ENCODE data around the gene THSD4. TPM values are rescaled to one million over a fixed set of nuclear protein-coding genes. Genes with fewer than 3 reads are reported as not detected.

Gene THSD4
- total and polyA plus RNA-seq, 9 of the 15 experiments (the other 6 are each of a cell fraction or from before 2014, with no cell fraction given) = 0.04 TPM; not detected in 5

DNA sequence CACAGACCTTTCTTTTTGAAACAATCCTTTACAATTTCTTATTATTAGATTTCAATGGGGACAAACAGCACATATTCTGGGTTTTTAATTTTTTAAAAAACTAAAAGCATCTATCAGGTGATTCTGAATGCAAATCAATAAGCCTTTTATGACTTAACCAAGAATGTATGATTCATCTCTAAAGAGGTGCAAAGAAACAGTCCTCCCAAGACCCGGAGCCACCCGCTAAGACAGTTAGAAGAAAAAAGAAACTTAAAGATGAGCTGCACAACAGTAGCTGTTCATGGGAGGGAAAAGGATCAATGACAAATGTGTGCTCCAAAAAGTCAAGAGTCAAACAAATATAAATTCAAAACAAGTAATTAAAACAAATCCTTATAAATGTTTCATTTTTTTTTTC is 319.5 kb downstream of the THSD4 start:
- H3K9me1 ChIP-seq (ENCODE audit: control insufficient read depth, insufficient read depth, low read length) = no peaks in the 10 kb centered on the region
- in situ Hi-C loops (cut with MboI) (no loop called here), intact Hi-C loops (cut with micrococcal nuclease) (no loop called here)
- H3K4me3 ChIP-seq = no peak overlapping the region
- no peak overlapping the region for H3K27ac ChIP-seq (ENCODE audit: extremely low read depth, low read depth, low read length)
- FAIRE-seq = no peak
- no peak for DNase-seq (ENCODE audit: extremely low read depth in 1 of 4, low spot score in 3 of 4)
- H3K36me3 ChIP-seq (ENCODE audit: control insufficient read depth, insufficient read depth, low read length) = no peaks in the 10 kb centered on the region
- no peak overlapping the region for H3K9ac ChIP-seq (ENCODE audit: insufficient read depth in 1 of 2, low read depth in 2 of 2, low read length in 2 of 2)
- H4K20me1 ChIP-seq (replicated peaks; ENCODE audit: control insufficient read depth, insufficient read depth, low read length) = no peaks in the 10 kb centered on the region
- WGBS (ENCODE audit: insufficient coverage, low coverage, missing lambda C conversion rate) = 0% methylated on average over 2 of the region's 2 CpGs
- no peak overlapping the region for H3K4me2 ChIP-seq (ENCODE audit: insufficient read depth, low read length)
- TF ChIP-seq, protein P1, sequence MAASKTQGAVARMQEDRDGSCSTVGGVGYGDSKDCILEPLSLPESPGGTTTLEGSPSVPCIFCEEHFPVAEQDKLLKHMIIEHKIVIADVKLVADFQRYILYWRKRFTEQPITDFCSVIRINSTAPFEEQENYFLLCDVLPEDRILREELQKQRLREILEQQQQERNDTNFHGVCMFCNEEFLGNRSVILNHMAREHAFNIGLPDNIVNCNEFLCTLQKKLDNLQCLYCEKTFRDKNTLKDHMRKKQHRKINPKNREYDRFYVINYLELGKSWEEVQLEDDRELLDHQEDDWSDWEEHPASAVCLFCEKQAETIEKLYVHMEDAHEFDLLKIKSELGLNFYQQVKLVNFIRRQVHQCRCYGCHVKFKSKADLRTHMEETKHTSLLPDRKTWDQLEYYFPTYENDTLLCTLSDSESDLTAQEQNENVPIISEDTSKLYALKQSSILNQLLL (CRISPR knock-in tag; IDR thresholded peaks at IDR 0.05; ENCODE audit: borderline replicate concordance) = no peak
- TF ChIP-seq ZSCAN32 (CRISPR knock-in tag; IDR thresholded peaks at IDR 0.05) (no peak), DDX20 (tag; IDR thresholded peaks at IDR 0.05; ENCODE audit: low read depth) (no peak), ZNF324 (CRISPR knock-in tag; IDR thresholded peaks at IDR 0.05) (no peak), CREBBP (IDR thresholded peaks at IDR 0.05; ENCODE audit: low read depth, low read length) (no peak), KAT8 (IDR thresholded peaks at IDR 0.05; ENCODE audit: low read depth) (no peak)
- TF ChIP-seq, protein P2, sequence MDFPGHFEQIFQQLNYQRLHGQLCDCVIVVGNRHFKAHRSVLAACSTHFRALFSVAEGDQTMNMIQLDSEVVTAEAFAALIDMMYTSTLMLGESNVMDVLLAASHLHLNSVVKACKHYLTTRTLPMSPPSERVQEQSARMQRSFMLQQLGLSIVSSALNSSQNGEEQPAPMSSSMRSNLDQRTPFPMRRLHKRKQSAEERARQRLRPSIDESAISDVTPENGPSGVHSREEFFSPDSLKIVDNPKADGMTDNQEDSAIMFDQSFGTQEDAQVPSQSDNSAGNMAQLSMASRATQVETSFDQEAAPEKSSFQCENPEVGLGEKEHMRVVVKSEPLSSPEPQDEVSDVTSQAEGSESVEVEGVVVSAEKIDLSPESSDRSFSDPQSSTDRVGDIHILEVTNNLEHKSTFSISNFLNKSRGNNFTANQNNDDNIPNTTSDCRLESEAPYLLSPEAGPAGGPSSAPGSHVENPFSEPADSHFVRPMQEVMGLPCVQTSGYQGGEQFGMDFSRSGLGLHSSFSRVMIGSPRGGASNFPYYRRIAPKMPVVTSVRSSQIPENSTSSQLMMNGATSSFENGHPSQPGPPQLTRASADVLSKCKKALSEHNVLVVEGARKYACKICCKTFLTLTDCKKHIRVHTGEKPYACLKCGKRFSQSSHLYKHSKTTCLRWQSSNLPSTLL (IDR thresholded peaks at IDR 0.05) = no peak
- no peaks in the 10 kb centered on the region for H3K9me3 ChIP-seq (replicated peaks; ENCODE audit: control insufficient read depth, insufficient read depth, low read depth, low read length)
- no peaks in the 10 kb centered on the region; a peak in 1 of 5 replicates for H3K27me3 ChIP-seq (ENCODE audit: control insufficient read depth in 2 of 2, insufficient read depth in 2 of 2, low read length in 2 of 2)
- no peaks in the 10 kb centered on the region for H3K4me1 ChIP-seq (replicated peaks in 1 of 2; ENCODE audit: control insufficient read depth in 2 of 2, insufficient read depth in 2 of 2, low read length in 2 of 2)
- no peak for ATAC-seq
- no peak overlapping the region for H2AFZ ChIP-seq (ENCODE audit: low read depth, low read length)
- ChIA-PET CTCF (ENCODE audit: low intra/inter-chr PET ratio) (no interaction called here), POLR2A (no interaction called here)
- H3K79me2 ChIP-seq (ENCODE audit: control insufficient read depth, insufficient read depth, low read length) = no peaks in the 10 kb centered on the region
- BruUV-seq (replicated peaks) = no TSS peak
